GM12872 (cell line): ENCODE measurements around the gene PKM.

ENCODE experiments used
- TF ChIP-seq, protein P1 (sequence below): IDR thresholded peaks from 3 replicates; pipeline ENCODE4 v1.5.1; 2011; ENCODE audit warnings: low read depth, mild to moderate bottlenecking, low read length, moderate library complexity; ENCODE audit not compliant: insufficient read depth

PKM gene

DNA sequence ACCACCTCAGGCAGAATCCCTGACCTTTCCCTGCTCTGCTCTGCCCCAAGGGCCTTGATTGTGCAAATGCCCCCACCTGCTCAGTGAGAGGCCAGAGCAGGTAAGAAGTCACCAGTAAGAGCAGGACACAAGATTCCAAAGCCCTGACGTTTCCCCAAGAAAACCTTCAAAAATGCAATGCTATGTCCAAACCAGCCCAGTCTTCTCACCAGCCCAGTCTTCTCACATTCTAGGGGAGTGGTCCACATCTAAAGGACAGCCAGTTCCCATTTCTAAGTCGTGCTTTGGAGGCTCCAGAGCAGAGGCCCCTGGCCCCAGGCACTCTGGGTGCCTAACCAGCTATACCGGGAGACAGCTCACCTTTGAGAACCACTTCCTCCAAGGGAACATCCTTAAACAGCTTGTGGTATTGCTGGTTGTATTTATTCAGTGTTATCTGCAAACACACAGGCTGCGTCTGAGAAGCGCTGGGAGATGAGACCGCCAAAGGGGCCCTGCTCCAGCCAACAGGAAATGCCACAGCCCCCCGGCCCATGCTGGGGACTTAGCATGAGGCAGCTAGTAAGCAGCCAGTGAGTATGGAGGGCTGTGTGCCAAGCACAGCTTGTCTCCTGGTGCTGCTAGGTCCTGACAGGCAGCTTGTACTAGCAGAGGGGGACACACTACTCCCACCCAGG, 62.7 kb downstream of the PKM start:
- TF ChIP-seq, protein P1, sequence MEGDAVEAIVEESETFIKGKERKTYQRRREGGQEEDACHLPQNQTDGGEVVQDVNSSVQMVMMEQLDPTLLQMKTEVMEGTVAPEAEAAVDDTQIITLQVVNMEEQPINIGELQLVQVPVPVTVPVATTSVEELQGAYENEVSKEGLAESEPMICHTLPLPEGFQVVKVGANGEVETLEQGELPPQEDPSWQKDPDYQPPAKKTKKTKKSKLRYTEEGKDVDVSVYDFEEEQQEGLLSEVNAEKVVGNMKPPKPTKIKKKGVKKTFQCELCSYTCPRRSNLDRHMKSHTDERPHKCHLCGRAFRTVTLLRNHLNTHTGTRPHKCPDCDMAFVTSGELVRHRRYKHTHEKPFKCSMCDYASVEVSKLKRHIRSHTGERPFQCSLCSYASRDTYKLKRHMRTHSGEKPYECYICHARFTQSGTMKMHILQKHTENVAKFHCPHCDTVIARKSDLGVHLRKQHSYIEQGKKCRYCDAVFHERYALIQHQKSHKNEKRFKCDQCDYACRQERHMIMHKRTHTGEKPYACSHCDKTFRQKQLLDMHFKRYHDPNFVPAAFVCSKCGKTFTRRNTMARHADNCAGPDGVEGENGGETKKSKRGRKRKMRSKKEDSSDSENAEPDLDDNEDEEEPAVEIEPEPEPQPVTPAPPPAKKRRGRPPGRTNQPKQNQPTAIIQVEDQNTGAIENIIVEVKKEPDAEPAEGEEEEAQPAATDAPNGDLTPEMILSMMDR: no peak

DNA sequence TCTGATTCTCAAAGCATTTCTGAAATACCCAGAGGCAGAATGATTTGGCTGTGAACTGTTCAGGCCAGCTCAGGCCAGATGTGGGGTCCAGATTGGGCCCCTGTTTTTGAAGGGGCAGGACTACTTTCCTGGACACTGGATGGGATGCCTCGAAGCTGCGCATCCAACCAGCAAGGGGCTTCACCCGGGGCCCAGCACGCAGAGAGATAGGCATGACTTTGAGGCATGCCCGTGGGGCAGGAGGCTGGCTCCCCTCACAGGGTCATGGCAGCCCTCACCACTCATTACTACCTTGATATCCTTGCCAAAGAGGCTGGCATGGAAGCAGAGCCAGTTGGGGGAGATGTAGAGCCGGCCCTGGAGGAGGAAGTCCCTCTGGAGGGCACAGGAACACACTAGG, 63.5 kb downstream of the PKM start:
- TF ChIP-seq, protein P1: no peak

DNA sequence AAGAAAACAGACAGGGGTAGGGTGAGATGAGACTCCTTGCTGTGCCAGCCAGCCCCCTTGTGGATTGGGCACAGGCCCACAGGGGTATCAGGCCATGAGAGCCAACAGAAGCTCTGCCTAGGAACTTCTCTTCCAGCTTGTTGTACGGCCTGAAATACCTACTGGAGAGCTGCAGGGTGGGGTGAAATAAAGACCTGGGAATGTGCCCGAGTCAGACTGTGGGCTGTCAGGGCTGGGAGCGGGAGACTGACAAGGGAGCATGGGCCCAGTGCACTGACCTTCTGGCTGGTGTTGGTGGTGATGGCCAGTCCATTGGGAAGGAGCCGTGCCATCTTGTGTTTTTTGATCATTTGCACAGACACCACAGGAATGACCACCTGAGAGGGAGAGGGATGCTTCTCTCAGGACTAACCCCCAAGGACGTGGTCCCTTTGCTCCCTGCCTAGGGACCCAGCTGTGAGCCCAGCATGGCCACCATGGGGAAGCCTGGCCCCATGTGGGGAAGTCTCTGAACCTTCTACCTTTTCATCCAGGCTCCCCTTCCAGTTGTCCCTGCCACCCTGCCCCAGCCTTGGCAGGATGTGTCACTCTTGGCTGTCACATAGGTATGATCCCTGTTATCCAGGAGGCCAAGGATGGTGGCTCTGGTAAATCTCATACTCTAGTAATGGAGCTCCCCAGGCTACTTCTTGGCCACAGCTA, 64.1 kb downstream of the PKM start:
- TF ChIP-seq, protein P1: no peak

DNA sequence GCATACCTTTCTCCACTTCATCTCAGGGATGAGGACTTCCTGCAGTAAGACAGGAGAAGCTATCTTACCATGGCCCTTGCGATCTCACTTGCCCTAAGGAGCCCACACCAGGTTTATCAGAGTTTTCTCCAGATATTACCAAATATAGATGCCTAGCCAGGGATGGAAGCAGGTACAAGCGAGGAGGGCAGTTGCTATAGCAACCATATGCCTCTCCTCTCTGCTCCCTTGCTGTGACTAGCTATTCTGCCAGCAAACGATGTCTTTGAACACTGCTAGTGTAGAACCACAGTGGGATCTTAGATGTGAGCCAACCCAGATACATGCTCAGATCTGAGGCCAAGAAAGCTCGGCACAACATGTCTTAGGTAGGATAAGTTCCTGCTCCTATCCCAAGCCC, 67.3 kb downstream of the PKM start:
- TF ChIP-seq, protein P1: no peak

DNA sequence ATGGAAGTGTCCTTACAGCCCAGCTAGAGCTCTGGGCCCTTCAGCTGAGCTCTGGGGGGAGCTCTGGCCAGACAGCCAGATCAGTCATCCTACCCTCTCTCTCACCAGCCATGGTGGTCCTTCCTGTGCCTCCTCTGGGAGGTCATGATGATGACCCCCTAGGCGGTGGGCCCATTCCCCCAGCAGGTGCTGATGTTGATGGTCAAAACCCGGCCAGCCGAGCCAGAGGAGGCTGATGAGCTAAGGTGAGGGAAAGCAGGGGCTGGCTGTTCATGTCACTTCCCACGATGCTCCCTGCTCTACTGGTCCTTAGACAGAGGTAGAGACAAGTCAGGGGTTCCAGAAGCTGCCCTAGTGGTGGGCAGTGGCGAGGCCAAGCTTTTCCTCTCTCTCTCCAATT, 68.4 kb downstream of the PKM start:
- TF ChIP-seq, protein P1: no peak

DNA sequence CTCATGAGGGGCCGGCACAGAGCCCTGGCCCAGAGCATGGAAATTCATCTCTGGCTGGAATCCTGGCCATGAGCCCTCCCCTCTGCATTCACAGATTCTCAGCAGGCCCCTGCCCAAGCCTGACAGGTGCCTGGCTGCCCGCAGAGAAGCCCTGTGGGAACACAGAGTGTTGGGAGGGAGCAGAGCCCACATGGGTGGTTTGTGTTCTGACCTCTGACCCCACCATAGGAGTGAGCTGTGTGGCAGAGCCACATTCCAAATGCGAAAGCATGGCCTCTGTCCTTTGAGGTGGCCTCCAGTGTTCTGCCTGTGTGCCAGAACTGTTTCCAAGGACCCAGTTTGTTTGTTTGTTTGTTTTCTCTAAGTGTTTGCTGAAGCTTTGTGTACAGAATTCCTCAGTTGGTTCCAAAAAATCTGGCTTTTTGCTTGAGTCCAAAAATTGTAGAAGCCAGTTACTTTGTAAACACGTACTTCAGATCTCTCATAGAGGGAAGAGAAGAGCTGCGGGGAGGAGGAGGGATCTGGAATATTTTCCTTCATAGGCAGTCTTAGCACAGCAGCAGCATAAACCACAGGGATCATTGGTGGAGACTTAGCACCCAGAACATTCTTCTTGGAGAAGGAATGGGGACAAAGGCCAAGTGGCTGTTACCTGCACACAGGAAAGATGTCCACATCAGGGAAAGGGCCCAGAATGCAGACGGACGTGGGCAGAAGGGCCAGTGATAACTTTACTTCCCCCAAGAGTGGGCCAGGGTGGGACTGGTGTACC, 69.4 kb downstream of the PKM start:
- TF ChIP-seq, protein P1: no peak

DNA sequence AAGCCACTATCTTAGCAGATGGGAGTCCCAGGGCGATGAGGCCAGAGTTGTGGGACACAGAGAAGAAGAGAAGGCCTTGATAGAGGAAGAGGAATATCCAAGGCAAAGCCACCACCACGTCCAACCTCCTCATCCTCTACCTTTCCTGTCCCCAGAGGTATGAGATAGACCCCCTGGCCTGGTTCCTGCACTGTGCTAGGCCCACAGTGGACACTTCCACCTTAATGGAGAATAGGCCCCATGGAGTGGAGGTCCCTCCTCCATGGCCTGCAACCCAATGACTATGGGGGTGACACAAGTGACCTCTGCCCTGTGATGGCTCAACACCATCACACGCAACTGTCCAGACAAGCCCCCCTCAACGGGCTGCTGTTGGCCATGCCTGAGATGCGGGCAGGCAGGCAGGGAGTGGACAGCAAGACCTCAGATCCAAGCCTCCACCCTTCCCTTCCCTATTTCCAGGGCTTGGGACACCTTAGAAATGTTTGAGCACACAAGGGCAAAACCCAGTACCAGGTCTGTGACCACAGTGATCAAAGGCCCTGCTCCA, 70.2 kb downstream of the PKM start:
- TF ChIP-seq, protein P1: no peak
